ENCODE measurements around the gene TMC8. TPM values are rescaled to one million over a fixed set of nuclear protein-coding genes. Genes with fewer than 3 reads are reported as not detected.

Gene TMC8
- total RNA-seq, 1 donor, result not detected

DNA sequence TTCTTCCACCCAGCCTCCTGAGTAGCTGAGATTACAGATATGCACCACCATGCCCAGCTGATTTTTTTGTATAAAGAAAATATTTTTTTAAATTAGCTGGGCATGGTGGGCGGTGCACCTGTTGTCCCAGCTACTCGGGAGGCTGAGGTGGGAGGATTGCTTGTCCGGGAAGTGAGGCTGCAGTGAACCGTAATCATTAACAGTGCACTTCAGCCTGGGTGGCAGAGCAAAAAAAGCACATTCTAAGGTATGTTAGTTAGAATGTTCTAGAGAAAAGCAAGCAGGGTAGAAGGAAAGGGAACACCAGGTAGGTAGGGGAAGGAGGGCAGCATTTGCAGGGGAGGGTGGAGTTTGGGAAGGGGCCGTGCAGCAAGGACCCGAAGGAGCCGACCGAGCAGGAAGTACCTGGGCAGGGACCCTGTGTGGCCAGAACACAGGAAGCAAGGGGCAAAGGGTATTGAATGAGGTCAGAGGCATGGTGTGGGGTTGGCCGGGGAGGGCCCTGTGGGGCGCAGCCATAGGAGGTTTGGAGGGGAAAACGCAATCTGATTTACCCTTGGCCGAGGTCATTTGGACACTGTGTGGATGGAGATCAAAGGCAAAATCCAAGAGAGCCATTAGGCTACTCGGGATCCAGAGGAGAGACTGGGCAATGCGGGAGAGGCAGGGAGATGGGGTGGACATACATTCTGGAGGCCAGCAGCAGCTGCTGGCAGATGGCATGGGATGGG, 17.9 kb downstream of the TMC8 start:
- no peak for TF ChIP-seq CTCF (IDR thresholded peaks at IDR 0.05; ENCODE audit: insufficient read depth, low read length)
- DNase-seq (ENCODE audit: low read depth), result no peak

DNA sequence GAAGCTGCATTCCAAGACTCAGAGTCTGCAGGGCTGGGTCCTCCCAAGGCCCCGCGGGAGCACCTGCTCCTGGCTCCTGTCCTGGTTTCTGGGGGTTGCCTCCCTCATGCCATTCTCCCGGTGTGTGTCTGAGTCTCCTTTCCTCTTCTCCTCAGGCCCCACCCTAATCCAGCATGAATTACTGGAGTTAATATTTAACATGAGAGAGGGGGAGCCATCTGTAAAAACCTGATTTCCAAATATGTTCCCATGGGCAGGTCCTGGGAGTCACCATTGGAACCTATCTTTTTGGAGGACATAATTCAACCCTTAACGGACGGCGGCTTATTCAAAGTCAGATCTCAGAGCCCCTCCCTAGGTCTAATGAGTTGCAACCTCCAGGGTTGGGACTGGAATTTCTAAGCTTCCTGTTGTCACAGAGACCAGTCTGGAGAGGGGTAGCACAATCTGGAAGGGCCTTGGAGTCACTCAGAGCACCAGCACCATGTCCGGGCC, 21.0 kb downstream of the TMC8 start:
- TF ChIP-seq CTCF (IDR thresholded peaks at IDR 0.05; ENCODE audit: insufficient read depth, low read length), result no peak
- no peak for DNase-seq (ENCODE audit: low read depth)
- H3K4me3 ChIP-seq (ENCODE audit: low read depth, low read length), result no peak overlapping the region

More for the DNA sequence above, 17.9 kb downstream of the TMC8 start:
- no peak overlapping the region for H3K4me3 ChIP-seq (ENCODE audit: low read depth, low read length)

GRCh38 chr17:78154903-78155811, 24.6 kb downstream of the TMC8 start:
- no peak for DNase-seq (ENCODE audit: low read depth)

DNA sequence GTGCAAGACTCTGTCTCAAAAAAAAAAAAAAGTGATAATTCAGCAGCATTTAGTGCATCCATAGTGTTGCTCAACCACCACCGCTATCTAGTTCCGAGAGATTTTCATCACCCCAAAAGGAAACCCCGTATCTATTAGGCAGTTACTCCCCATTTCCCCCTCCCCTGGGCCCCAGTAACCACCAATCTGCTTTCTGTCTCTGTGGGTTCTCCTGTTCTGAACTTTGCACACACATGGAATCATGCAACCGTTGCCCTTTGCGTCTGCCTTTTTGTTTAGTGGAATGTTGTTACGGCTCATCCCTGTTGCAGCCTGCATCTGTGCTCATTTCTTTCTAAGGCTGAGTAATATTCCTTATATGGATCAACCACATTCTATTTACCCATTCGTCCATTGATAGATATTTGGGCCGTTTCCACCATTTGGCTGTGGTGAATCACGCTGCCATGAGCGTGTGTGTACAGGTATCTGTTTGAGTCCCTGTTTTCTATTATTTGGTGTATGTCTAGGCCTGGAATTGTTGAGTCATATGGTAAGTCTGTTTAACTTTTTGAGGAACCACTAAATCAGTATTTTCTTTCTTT, 29.1 kb downstream of the TMC8 start:
- no peak for TF ChIP-seq CTCF (IDR thresholded peaks at IDR 0.05; ENCODE audit: insufficient read depth, low read length)
- DNase-seq (ENCODE audit: low read depth), result peak; percentile 23
- H3K4me3 ChIP-seq (ENCODE audit: low read depth, low read length), result no peak overlapping the region

More at GRCh38 chr17:78154903-78155811, 24.6 kb downstream of the TMC8 start:
- no peak for TF ChIP-seq CTCF (IDR thresholded peaks at IDR 0.05; ENCODE audit: insufficient read depth, low read length)
- no peak overlapping the region for H3K4me3 ChIP-seq (ENCODE audit: low read depth, low read length)

DNA sequence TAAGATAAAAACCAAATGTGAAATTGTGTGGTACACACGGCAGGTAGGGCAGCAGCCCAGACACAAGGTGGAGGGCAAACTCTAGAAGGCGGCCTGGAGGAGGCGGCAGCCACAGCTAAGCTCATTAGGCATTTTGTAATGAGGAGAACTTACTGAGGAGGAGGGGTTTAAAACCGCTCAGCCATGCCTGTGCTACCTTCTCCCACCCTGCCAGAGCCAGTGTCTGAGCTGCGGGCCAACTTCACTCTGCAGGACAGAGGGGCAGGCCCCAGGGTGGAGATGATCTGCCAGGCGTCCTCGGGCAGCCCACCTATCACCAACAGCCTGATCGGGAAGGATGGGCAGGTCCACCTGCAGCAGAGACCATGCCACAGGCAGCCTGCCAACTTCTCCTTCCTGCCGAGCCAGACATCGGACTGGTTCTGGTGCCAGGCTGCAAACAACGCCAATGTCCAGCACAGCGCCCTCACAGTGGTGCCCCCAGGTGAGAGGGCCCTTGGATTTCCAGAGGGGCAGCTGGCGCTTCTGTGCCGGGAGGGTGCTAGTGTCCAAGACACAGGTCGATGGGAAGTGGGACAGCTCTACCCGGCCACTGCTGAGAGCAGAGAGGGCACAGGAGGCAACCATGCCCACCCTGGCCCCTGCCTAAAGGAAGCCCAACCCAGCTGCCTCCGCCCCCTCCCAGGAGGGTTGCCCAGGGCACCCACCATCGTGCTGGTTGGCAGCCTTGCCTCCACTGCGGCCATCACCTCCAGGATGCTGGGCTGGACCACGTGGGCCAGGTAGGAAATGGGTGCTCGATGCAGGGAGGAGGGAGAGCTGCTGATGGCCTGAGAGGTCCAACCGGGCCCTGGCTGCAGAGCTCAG, 33.5 kb downstream of the TMC8 start:
- no peak for DNase-seq (ENCODE audit: low read depth)
- no peak overlapping the region for H3K4me3 ChIP-seq (ENCODE audit: low read depth, low read length)
- no peak for TF ChIP-seq CTCF (IDR thresholded peaks at IDR 0.05; ENCODE audit: insufficient read depth, low read length)
